SU-DHL-6 (cell line): ENCODE results near the gene RINL.

Source experiments
- H2AFZ ChIP-seq: fragments of 200-600 bp; sonication (generic); 2 replicates; pipeline ENCODE4 v1.6.1; 2014; ENCODE audit warnings: low read depth, mild to moderate bottlenecking, moderate library complexity, mixed read lengths, antibody characterized with exemption, low read length; ENCODE audit not compliant: severe bottlenecking
- H3F3A ChIP-seq: fragments of 200-600 bp; shearing (Covaris generic); 2 replicates; pipeline ENCODE4 v1.6.0; 2016; ENCODE audit warnings: antibody characterized with exemption, mild to moderate bottlenecking; ENCODE audit not compliant: insufficient read depth
- H3K27ac ChIP-seq: fragments of 200-600 bp; sonication (generic); 2 replicates; pipeline ENCODE4 v1.5.1; 2016; ENCODE audit warnings: low read depth, mild to moderate bottlenecking, low read length, moderate library complexity, mixed read lengths
- H3K27me3 ChIP-seq: fragments of 200-600 bp; sonication (generic), shearing (Covaris generic); 2 replicates; pipeline ENCODE4 v1.6.0; 2014; ENCODE audit warnings: mild to moderate bottlenecking, low read length
- H3K36me3 ChIP-seq: fragments of 200-600 bp; sonication (generic); 2 replicates; pipeline ENCODE4 v1.6.1; 2014; ENCODE audit warnings: mild to moderate bottlenecking, low read length, mixed read lengths
- H3K4me2 ChIP-seq: fragments of 300-600, 200-600 bp; shearing (Covaris generic), sonication (generic); 2 replicates; pipeline ENCODE4 v1.6.0; 2014; ENCODE audit warnings: low read length, low read depth, mild to moderate bottlenecking; ENCODE audit not compliant: poor library complexity, severe bottlenecking
- H3K4me3 ChIP-seq: fragments of 200-600 bp; sonication (generic); 2 replicates; pipeline ENCODE4 v1.5.1; 2014; ENCODE audit warnings: antibody characterized with exemption, low read length, mild to moderate bottlenecking, mixed read lengths; ENCODE audit not compliant: insufficient read depth, poor library complexity, severe bottlenecking
- H3K79me2 ChIP-seq: fragments of 200-600 bp; sonication (generic); 2 replicates; pipeline ENCODE4 v1.6.1; 2014; ENCODE audit warnings: mild to moderate bottlenecking, low read length, moderate library complexity; ENCODE audit not compliant: insufficient read depth
- H3K9ac ChIP-seq: fragments of 200-600 bp; sonication (generic); 2 replicates; pipeline ENCODE4 v1.7.0; 2014; ENCODE audit warnings: mild to moderate bottlenecking, low read length
- H3K9me2 ChIP-seq: fragments of 200-600 bp; sonication (generic); replicated peaks from 2 replicates; pipeline ENCODE4 v1.6.1; 2014; ENCODE audit warnings: low read length; ENCODE audit not compliant: insufficient read depth
- H3K9me3 ChIP-seq: fragments of 200-600 bp; sonication (generic); 2 replicates; pipeline ENCODE4 v1.6.1; 2014; ENCODE audit warnings: low read length, mixed read lengths; ENCODE audit not compliant: insufficient read depth
- H4K20me1 ChIP-seq: fragments of 200-600 bp; sonication (generic); 2 replicates; pipeline ENCODE4 v1.6.1; 2014; ENCODE audit warnings: low read depth, mild to moderate bottlenecking, antibody characterized with exemption, low read length, moderate library complexity, mixed read lengths
- CTCF ChIP-seq: fragments of 200-600 bp; sonication (generic); IDR thresholded peaks from one replicate; pipeline ENCODE4 v1.5.1; 2017; ENCODE audit warnings: antibody characterized with exemption, mild to moderate bottlenecking, low read length, moderate library complexity; ENCODE audit not compliant: insufficient read depth, poor library complexity, severe bottlenecking
- EZH2phosphoT487 ChIP-seq: fragments of 200-600 bp; sonication (generic), shearing (Covaris generic); conservative IDR thresholded peaks from 2 replicates; pipeline ENCODE4 v1.6.1; 2018; ENCODE audit warnings: mild to moderate bottlenecking, antibody characterized with exemption, low read length, moderate library complexity, mixed read lengths

RINL gene

GRCh38 chr19:38915329-38916321 is 37.5 kb upstream of the RINL start:
- Histone ChIP-seq H3K36me3 (no peaks in the 10 kb centered on the region), H3K4me2 (no peak overlapping the region), H3K4me3 (no peak overlapping the region), H3K27me3 (no peaks in the 10 kb centered on the region), H4K20me1 (no peaks in the 10 kb centered on the region), H2AFZ (no peak overlapping the region), H3K9ac (no peak overlapping the region), H3K9me2 (no peaks in the 10 kb centered on the region), H3K79me2 (no peaks in the 10 kb centered on the region), H3F3A (no peaks in the 10 kb centered on the region), H3K27ac (no peak overlapping the region), H3K9me3 (no peaks in the 10 kb centered on the region)
- TF ChIP-seq CTCF (no peak), EZH2phosphoT487 (no peak)

GRCh38 chr19:38913958-38914357 is 35.9 kb upstream of the RINL start:
- H3K27ac ChIP-seq: no peak overlapping the region
- TF ChIP-seq EZH2phosphoT487: no peak
- TF ChIP-seq CTCF: no peak
- no peak overlapping the region for H2AFZ ChIP-seq

GRCh38 chr19:38912600-38913514 is 34.8 kb upstream of the RINL start:
- Histone ChIP-seq H3K4me3 (no peak overlapping the region), H3K79me2 (no peaks in the 10 kb centered on the region), H3K9me3 (no peaks in the 10 kb centered on the region), H3K27me3 (no peaks in the 10 kb centered on the region), H3F3A (no peaks in the 10 kb centered on the region), H3K27ac (no peak overlapping the region), H3K9ac (no peak overlapping the region), H3K9me2 (no peaks in the 10 kb centered on the region), H3K4me2 (no peak overlapping the region), H2AFZ (no peak overlapping the region), H4K20me1 (no peaks in the 10 kb centered on the region), H3K36me3 (no peaks in the 10 kb centered on the region)
- TF ChIP-seq CTCF: no peak
- no peak for TF ChIP-seq EZH2phosphoT487

More at GRCh38 chr19:38913958-38914357, 35.9 kb upstream of the RINL start:
- no peaks in the 10 kb centered on the region for H3K36me3 ChIP-seq
- no peak overlapping the region for H3K4me3 ChIP-seq
- no peaks in the 10 kb centered on the region for H3F3A ChIP-seq
- H4K20me1 ChIP-seq: no peaks in the 10 kb centered on the region
- no peaks in the 10 kb centered on the region for H3K79me2 ChIP-seq
- H3K4me2 ChIP-seq: no peak overlapping the region
- H3K9me3 ChIP-seq: no peaks in the 10 kb centered on the region
- H3K9ac ChIP-seq: no peak overlapping the region
- H3K9me2 ChIP-seq: no peaks in the 10 kb centered on the region
- no peaks in the 10 kb centered on the region for H3K27me3 ChIP-seq
